Activated naive CD8-positive, alpha-beta T cell treated with anti-CD3 and anti-CD28 coated beads, Interleukin-2, amount 50 U/mL, for 16 hours (primary cell): ENCODE data around the gene RYR3.

Source experiments
- DNase-seq: peaks from one replicate; pipeline ENCODE4 v3.0.0-alpha.2; 2020; ENCODE audit warnings: low read depth, low spot score

RYR3 gene

DNA sequence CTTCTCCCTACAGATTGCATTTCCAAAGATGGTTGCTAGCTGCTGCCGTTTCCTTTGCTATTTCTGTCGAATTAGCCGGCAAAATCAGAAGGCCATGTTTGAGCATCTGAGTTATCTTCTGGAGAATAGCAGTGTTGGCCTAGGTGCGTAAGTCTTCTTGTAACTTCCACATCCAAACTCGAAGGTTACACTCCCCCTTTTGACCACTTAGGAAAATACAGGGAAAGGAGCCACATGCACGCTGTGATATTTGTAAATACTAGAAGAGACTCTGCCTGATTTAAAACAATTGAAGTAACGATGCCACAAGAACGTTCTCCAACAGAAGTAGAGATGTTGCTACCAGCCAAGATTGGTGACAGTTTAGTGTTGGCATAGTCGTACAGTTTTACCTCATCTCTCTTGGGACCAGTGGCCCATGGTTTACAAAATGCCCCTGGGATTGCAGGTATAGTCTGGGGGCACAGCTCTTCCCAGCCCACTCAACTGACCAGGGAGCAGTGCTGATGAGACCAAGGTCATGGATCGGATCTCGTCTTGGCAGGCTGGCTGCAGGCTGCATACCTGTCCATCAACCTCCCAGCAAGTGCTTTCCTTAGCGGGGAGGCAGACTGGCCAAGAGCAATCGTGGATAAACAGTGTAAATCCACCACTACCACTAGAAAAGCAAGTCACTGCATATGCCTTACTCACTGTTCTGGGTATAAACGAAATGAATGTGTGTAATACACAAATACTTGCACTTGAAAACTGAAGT lies 389.1 kb downstream of the RYR3 start:
- DNase-seq: no peak

DNA sequence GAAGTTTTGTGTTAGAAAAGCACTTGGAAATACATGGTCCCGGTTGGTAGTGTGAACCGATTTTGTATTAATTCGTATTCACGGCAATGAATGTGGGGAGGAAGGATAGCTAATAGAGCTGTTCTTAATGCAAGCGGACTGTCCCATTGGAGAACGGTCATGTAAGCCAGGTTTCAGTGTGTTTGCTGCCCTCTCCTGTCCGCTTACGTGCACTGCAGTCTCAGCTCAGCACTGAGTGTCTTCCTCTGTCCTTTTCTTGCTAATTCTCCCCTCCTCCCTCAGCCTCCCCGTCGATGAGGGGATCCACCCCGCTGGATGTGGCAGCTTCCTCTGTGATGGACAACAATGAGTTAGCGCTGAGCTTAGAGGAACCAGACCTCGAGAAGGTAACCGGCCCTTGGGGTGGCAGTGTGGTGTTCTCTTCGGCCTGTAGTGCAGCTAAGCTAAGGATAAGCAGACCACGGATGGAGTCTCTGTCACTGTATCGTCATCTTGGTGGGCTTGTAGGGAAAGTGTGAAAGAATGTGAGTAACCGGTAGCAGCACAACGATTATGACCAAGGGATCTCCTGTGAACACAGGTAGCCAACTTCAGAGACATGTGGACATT lies 390.0 kb downstream of the RYR3 start:
- DNase-seq: peak; percentile 14

DNA sequence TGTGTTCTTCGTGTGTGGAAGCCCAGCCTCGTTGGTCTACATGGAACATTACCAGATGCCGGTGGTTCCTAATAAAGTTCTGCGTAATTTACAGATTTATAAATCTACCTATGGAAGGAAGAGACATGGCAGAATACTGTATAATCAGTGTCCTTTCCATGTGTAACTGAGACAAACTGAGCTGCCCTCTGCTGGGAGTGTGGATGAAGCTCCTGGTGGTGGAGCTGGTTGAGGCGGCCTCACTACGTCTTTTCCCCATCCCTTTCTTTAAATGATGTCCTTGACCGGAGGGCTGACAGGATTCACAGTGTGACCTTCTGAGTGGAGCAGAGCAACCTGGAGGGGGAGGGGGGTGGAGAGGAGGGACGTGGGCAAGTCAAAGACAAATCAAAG lies 390.5 kb downstream of the RYR3 start:
- no peak for DNase-seq

DNA sequence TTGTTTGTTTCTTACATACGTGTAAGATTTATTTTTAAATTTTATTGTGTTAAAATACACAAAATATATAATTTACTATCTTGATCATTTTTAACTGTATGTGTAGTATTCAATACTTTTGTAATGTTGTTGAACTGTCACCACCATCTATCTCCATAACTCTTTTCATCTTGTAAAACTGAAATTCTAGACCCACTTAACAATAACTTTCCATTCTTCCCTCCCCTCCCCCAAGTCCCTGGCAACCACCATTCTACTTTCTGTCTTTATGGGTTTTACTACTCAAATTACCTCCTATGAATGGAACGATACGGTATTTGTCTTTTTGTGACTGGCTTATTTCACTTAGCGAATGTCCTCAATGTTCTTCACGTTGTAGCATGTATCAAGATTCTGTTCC lies 395.4 kb downstream of the RYR3 start:
- no peak for DNase-seq

DNA sequence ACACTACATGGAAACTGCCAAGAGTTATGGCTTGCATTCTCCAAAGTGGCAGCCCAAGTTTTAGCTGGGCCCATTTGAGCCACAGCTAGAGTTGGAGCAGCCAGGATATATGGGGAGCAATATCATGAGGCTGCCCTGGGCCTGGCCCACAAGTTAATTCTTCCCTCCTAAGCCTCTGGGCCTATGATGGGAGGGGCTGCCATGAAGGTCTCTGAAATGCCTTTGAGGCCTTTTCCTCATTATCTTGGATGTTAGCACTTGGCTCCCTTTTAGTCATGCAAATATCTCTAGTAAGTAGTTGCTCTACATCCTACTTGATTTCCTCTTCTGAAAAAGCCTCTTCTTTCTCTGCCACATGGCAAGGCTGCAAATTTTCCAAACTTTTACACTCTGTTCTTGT lies 400.0 kb downstream of the RYR3 start:
- DNase-seq: no peak

DNA sequence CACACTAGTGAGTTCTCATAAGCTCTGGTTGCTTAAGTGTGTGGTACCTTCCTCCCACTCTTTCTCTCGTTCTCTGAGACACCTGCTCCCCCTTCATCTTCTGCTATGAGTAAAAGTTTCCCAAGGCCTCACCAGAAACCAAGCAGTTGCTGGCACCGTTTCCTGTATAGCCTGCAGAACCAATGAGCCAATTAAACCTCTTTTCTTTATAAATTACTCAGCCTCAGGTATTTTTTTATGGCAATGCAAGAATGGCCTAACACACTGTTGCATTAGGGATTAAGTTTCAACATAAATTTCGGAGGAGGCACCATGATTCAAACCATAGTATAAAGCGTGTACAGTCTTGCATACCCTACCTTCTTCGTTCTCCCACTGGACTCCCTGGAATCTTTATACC lies 405.3 kb downstream of the RYR3 start:
- DNase-seq: no peak

DNA sequence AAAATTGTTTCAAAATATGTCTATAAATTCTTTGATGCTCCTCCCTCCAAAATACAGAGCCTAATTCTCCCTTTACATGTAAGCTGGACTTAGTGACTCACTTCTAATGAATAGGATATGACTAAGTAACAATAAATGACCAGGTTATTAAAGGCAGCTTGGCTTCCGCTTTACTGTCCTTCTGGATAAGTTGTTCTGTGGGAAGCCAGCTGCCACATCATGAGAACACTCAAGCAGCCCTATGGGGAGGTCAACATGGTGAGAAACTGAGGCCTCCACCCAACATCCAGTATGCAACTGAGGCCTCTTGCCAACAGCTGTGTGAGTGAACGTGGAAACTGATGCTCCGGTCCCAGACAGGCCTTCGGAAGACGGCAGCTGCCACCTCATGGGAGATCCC lies 410.2 kb downstream of the RYR3 start:
- DNase-seq: no peak

DNA sequence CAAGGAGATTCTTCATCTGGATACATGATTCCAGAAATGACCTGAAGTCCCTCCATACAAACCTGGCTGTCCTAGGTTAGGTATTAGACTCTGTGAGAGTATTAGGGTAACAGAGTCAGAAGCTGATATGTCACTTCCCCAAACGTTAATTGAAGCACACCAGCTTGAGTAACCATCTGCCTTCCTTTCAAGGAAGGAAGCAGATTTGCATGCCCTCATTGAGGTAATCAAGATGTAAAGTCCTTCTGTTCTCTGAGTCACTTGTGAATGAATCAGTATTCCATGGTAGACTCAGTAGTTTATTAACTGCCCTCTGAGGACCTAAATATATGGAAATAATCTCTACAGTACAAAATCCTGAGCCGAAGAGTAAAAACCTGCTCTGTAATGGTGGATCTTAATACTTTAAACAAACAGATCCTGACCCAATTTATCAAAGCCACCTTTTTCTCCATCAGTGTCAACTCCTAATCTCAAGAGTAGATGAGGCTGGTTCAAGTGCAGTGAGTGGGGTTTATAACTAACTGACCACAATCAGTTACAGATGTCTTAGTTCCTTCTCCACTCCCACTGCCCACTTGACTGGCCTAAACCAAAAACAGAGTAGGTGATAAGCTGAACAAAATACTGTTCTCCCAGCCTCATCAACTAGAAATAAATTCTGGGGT lies 411.4 kb downstream of the RYR3 start:
- no peak for DNase-seq

DNA sequence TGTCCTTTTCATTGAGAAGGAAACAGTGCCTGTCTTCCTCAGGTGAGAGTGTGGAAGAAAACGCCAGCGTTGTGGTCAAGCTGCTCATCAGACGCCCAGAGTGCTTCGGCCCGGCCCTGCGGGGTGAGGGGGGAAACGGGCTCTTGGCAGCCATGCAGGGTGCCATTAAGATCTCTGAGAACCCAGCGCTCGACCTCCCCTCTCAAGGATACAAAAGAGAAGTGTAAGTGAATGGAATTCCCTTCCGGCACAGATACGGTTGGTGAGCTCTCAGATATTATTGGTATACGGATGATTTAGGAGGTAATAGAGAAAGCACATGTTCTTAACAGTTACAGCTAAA lies 411.9 kb downstream of the RYR3 start:
- no peak for DNase-seq

DNA sequence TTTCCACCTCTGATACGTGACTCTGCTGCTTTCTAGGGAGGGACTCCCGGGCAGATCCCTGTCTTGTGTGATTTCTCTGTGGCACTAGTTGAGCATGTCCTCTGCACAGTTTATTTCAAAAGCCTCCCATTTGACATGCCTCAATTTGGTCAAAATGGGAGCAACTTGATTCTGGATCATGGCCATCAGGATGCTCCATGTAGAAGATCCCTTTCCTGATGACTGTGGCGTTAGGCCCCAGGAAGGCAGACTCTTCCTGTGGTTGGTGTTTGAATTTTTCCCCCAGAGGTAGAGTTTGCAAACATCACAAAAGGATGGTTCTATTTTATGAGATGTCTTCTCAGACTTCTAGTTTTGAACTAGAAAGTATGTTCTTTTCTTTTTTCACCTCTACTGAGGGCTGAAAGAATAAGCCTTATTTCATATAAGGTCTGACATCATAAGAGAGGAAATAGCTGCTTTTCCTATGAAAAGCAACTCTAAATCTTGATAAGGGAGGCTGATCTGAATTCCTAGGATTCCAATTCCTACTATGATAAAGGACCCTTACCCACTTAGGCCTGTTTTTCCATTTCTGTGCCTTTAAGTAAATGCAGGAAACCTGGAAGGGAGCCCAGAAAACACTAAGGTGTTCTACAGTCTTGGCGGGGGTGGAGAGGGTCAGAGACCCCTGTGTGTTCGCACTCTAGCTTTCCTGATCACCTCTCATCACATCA lies 413.7 kb downstream of the RYR3 start:
- DNase-seq: no peak

DNA sequence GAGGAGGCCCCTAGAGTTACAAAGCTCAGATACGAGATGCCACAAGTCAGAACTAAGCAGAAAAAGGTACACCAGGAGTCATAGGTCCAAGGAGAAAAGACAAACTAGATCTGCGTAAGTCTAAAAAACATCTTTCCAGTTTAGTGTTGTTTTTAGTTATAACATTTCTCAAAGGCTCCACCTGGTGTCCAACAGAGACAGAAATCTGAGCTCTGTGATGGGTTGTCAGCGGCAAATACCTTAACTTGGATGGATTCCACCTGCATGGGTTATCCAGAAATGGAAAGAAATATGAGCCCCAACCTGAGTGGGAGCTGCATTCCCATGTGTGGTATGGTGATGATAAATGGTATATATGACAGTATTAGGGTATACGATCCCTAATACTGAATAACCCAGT lies 418.9 kb downstream of the RYR3 start:
- DNase-seq: no peak

DNA sequence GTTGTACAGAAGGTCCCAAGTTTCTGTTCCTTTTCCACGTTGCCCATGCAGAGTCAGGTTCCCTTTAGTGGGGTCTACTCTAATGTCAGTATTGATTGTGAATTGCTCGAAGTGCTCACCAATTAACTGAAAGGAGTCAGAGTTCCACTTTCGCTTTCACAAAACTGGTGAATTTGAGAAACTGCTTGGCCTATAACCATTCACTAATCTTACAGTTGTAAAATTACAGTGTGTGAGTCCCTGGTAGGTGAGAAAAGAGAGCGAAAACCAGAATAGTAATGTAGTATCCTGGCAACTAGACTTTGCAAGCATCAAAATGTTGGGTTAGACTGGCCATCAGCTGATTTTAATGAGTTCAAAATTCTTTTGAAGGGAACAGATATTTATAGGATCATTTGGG lies 420.0 kb downstream of the RYR3 start:
- no peak for DNase-seq

DNA sequence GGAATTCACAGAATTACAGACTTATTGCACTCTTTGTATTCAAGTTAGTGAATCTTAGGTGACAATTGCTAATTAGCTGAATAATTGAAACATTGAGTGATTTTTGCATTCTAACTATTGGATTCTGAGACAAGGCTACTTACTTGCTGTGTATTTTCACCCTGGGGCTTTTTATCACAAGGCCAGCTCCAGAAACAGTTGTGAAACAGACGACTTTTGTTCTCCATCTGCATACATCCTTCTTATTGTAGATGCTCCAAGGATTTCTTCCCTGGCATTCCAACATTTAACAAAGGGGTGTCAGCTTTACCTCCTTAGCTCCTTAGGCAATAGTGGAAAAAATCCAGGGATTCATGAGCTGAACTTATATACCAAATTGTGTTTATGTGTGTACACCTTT lies 424.4 kb downstream of the RYR3 start:
- DNase-seq: no peak

DNA sequence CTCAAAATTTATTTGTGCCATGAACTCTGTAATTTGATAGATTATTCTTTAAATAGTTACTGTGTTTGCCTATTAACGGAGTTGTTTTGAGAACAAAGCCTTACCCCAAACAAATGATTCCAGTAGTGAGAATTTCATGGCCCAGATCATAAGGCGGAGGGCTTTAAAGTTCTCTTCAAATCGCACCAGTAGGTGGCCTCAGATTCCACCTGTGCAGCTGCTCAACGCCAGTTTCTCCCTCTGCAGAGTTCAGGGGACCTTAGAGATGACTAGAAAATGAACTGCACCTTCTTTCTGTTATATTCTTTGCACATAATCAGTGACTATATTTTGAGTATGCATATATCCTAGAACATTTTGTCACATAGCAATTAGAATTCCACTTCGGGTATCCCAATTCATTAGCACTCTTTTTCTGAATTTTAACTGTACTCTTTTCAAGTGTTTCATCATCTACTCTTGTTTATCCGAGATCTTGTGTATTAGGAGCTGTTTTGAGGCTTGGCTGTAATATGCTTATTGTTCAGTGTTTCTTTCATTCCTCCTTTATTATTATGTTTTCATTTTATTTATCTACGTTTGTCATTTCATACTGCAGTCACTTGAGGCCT lies 425.0 kb downstream of the RYR3 start:
- DNase-seq: no peak

DNA sequence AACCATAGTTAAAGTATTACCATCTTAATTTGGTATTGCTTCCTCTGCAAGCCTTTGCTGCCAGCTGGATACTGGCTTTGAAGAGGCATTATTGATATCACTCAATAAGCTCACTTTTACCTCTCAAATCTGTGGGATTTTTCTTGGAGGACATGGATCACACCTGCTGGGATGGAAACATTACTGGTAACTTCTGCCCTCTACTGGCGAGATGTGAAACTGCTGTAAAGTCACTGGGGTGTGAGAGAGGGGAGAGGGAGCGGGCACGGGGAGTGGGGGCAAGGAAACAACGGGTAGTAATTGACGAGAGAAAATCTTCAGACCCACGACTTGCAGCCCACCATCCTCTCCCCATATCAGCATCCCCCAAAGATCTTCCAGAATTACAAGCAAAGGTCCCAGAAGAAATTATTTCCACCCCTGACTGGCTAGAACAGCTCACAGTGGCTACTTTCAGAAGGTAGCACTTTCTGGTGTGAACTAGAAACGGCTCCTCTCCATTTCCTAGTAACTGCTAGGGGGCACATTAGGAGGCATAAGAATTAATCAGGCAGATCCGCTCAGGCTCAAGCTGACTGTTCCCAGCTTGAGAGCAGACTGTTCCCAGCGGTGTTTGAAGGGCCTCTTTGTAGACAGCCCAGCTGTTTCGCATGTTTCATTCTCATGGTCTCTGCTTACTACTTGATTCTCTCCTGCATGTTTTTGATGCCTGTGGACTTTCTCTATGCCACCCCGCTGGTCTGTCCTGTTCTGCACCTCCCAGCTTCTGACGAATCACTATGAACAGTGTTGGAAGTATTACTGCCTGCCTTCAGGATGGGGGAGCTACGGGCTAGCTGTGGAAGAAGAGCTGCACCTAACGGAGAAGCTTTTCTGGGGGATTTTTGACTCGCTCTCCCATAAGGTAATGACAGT lies 427.2 kb downstream of the RYR3 start:
- DNase-seq: no peak

DNA sequence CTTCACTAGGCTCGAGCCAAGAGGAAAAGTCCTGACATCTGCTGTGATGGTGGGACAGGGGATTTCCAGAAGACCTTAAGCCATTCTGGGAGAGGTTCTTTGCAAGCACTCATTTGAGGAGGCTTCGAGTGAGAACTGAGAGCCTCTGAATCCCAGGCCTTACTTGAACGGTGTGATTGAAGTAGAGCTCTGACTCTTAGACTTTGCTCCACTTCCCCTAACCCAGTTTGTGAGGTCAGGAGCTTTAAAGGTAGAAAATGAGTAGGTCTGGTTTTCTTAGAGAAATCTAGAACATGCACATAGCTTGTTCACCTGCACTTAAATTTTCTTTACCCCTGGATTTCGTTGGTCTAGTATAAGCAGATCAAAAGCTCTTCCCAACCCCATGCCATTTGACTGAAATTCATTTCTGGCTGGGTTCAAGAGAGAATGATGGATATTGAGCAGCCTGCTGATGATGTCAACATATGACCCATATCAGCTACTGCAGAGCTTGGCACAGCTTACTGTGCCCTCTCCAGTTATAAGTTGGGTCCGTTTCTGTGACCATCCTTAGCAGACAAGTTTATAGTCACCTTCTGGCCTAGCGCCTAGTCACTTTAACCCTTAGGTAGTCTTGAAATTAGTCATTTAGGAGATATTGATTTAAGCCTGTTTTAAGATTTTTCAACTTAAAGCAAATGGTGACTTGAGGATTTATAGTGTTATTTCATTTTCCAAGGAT lies 428.3 kb downstream of the RYR3 start:
- DNase-seq: no peak

DNA sequence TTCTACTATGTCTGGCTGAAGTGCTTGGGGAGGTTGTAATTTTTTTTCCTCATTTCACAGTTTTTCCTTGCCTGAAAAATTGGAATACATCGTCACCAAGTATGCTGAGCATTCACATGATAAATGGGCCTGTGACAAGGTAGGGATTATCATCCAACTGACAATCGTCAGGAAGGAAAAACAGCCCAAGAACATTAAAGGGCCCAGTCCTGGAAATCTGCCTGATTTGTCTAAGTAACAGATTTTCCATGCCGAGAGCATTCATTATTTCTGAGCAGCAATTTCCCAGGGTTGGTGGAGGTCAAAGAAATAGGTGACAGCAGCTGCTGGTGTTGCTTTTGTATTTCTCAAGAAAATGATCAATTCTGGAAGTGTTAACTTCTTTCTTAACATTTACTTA lies 431.5 kb downstream of the RYR3 start:
- DNase-seq: no peak

DNA sequence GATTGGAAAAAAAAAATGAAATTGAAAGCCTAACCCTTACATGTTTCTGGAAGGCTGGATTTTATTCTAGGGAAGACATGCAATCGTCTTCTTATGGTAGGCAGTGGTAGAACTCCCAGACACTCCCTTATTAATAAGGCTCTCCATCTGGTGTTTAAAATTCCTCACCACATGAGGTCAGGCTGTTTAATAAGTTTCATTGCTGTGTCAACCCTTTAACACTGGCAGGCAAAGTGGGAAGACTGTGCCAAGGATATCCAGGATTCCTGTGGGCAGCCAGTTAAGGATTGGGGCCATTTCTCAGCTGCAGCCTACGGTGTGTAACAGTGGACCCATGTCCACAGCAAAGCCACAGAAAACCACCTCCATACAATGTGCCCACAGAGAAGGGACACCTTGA lies 432.0 kb downstream of the RYR3 start:
- DNase-seq: no peak

DNA sequence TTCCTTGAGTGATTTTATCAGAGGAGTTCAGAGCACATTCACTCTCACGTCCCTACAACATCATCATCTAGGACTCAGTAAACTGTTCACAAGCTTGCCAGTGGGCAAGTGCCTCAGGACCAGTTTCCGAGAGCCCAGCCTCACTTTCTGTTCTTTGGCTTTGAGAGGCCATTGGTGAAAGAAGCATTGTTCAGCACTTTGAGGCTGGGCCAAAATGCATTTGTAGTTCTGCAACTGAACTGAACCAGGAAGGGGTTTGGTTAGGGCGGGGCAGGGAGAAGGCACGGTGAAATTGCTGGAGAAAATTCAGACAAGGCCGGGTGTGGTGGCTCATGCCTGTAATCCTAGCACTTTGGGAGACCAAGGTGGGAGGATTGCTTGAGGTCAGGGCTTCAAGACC lies 435.4 kb downstream of the RYR3 start:
- no peak for DNase-seq

DNA sequence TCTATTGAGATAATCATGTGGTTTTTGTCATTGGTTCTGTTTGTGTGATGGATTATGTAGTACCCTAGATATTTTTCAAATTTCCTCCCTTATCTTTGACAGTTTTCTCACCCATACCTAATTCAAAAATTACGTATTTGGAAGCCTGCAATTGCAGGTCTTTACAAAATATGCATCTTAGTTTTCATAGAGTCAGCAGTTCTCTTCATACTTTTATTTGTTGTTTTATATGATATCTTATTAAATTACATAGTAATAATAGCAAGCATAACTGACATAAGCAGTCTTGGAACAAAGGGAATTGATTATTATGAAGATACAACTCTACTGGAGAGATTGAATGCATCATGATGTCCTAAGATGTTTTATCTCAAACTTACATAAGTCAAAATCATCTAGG lies 442.2 kb downstream of the RYR3 start:
- DNase-seq: no peak

DNA sequence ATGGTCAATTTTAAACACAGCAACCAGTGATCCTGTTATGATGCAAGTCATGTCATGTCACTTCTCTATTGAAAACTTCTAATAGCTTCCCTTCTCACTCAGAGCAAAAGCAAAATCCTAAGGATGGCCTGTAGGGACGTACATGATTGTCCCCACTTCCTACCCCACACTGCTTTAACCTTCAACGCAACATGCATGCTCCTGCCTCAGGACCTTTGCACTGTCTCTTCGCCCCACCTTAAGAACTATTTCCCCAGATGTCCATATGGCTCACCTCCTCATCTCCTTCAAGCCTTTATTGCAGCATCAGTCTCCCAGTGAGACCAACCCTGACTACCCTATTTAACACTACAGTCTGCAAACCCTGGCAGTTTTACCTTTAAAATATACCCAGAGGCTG lies 443.5 kb downstream of the RYR3 start:
- no peak for DNase-seq
